Measurements from ENCODE around the gene BSG. TPM values are rescaled to one million over a fixed set of nuclear protein-coding genes. Genes with fewer than 3 reads are reported as not detected.

Gene BSG
- total RNA-seq, 6 donors from 2014 or later = 222 to 429 (median 387) TPM

DNA sequence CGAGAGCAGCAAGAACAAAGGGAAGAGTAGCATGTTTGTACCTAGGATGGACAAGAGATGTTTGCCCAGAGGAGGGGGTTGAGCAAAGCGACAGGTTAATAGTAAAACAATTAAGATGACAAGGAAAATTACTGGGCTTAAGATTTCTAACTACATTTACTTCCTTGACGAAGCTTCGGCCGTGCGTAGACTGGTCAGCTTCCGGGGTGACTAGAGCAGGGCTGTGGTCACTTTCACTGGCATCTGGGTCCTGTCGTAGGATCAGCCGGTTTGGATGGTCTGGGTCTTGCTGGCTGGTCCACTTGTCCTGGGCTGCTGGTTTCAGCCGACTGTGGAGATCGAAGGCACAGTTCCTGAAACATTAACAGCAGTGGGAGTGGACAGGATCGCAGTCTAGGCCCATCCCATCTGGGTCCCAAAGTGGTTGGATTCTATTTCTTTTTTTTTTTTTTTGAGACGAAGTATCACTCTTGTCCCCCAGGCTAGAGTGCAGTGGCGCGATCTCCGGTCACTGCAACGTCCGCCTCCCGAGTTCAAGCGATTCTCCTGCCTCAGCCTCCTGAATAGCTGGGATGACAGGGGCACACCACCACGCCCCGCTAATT is 5.0 kb upstream of the BSG start:
- 83 to 89% methylated on average over 22 of the region's 22 CpGs for WGBS, 2 donors
- H3K27ac ChIP-seq = peak overlapping the region; percentile 53 to 85 (median 78)

DNA sequence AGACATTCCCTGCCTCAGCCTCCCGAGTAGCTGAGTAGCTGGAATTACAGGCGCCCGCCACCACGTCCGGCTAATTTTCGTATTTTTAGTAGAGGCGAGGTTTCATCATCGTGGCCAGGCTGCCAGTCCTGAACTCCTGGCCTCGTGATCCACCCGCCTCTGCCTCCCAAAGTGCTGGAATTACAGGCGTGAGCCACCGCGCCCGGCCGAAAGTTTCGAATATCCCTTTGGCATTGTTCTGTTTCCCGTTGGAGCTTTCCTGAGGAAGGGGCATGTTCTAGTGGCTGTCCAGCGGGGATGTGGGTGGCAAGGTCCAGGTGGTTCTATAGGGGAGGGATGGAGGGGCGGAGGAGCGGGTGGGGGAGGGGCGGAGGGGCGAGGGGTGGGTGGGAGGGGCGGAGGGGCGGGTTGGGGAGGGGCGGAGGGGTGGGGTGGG is 2.1 kb upstream of the BSG start:
- TF ChIP-seq, protein P1, sequence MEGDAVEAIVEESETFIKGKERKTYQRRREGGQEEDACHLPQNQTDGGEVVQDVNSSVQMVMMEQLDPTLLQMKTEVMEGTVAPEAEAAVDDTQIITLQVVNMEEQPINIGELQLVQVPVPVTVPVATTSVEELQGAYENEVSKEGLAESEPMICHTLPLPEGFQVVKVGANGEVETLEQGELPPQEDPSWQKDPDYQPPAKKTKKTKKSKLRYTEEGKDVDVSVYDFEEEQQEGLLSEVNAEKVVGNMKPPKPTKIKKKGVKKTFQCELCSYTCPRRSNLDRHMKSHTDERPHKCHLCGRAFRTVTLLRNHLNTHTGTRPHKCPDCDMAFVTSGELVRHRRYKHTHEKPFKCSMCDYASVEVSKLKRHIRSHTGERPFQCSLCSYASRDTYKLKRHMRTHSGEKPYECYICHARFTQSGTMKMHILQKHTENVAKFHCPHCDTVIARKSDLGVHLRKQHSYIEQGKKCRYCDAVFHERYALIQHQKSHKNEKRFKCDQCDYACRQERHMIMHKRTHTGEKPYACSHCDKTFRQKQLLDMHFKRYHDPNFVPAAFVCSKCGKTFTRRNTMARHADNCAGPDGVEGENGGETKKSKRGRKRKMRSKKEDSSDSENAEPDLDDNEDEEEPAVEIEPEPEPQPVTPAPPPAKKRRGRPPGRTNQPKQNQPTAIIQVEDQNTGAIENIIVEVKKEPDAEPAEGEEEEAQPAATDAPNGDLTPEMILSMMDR (IDR thresholded peaks at IDR 0.05) = no peak
- no peak for TF ChIP-seq POLR2A (IDR thresholded peaks at IDR 0.05)
- no peak for TF ChIP-seq EP300 (IDR thresholded peaks at IDR 0.05)
- DNase-seq = peak in 1 of 2 donors; percentile 58

More for the DNA sequence above, 5.0 kb upstream of the BSG start:
- ATAC-seq (ENCODE audit: low FRiP score in 2 of 2) = no peak
- H3K9me3 ChIP-seq = no peaks in the 10 kb centered on the region
- TF ChIP-seq, protein P1 (IDR thresholded peaks at IDR 0.05) = no peak
- TF ChIP-seq POLR2AphosphoS5 (IDR thresholded peaks at IDR 0.05) (no peak), POLR2A (IDR thresholded peaks at IDR 0.05) (no peak), EP300 (IDR thresholded peaks at IDR 0.05) (no peak)
- no peaks in the 10 kb centered on the region for H3K36me3 ChIP-seq
- DNase-seq = no peak
- no peak overlapping the region for H3K4me3 ChIP-seq
- H3K27me3 ChIP-seq = no peaks in the 10 kb centered on the region
- peaks cover 4 to 14% (median 9%) of the 10 kb centered on the region in 4 donors for H3K4me1 ChIP-seq

DNA sequence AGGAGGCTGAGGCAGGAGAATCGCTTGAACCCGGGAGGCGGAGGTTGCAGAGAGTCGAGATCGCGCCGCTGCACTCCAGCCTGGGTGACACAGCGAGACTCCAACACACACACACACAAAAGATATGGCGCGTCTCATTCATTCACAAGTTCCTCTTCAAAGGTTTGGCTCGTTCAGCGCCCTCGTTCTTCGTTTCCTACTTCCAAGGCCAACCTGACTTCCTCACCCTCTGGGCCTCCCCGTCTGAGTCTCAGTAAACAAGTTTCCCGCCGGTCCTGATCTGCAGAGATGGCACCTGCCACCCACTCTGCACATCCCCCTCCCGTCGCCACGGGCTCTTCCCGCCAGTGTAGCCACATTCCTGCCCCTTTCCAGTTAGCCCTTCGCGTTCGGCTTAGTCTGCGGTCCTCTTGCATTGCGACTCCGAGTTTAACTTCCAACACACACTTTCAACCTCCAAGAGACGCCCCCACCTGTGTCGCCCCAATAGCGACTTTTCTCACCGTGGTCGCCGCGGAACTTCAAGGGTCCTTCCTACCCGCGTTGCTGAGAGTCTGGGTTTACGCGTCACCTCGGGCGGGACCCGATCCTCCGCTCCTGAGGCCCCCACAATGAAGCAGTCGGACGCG is 1.3 kb upstream of the BSG start:
- Histone ChIP-seq H3K9me3 (no peaks in the 10 kb centered on the region), H3K27me3 (no peaks in the 10 kb centered on the region), H3K4me1 (peaks cover 34 to 45% (median 38%) of the 10 kb centered on the region in 4 donors), H3K36me3 (no peaks in the 10 kb centered on the region), H3K4me3 (peak overlapping the region; percentile 4 to 99 (median 98)), H3K27ac (peak overlapping the region; percentile 86 to 96 (median 90))
- whole genome bisulfite sequencing, 2 donors = 0 to 3% methylated on average over 45 of the region's 45 CpGs
- peak in 1 of 4 donors; percentile 41 for TF ChIP-seq POLR2A (IDR thresholded peaks at IDR 0.05)
- no peak for TF ChIP-seq EP300 (IDR thresholded peaks at IDR 0.05)
- TF ChIP-seq, protein P1 (IDR thresholded peaks at IDR 0.05) = no peak
- peak; percentile 8 to 42 for TF ChIP-seq POLR2AphosphoS5 (IDR thresholded peaks at IDR 0.05)
- ATAC-seq (ENCODE audit: low FRiP score in 2 of 2) (peak; percentile 7 to 19), DNase-seq (peak; percentile 58 to 72)

More for the DNA sequence above, 2.1 kb upstream of the BSG start:
- ATAC-seq (ENCODE audit: low FRiP score in 2 of 2) = no peak
- Histone ChIP-seq H3K4me1 (peaks cover 26 to 38% (median 31%) of the 10 kb centered on the region in 4 donors), H3K36me3 (no peaks in the 10 kb centered on the region), H3K27me3 (no peaks in the 10 kb centered on the region), H3K9me3 (no peaks in the 10 kb centered on the region), H3K27ac (peak overlapping the region in 1 of 4 donors; percentile 13), H3K4me3 (no peak overlapping the region)
- 81 to 85% methylated on average over 11 of the region's 25 CpGs for WGBS, 2 donors

DNA sequence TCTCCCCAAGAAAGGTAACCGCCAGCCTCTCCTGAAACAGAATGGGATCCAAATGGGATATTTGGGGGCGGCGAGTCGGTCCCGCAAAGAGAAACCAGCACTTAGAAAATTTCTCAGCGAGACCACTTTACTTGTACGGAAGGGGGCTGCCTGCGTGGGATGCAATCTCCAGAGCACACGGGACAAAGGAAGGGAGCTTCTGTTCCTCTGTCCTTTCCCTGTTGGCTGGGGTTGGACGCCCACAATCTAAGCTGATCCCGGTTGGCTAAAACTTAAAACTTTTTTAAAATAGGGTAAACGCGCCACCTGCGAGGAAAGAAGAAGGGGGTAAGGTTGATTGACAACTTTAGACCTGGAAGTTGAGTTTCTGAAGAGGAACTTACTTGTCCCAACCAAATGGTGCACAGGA is 826 bp upstream of the BSG start:
- Histone ChIP-seq H3K27ac (peak overlapping the region; percentile 86 to 96 (median 90)), H3K36me3 (no peaks in the 10 kb centered on the region), H3K4me1 (peaks cover 36 to 49% (median 41%) of the 10 kb centered on the region in 4 donors), H3K27me3 (no peaks in the 10 kb centered on the region), H3K9me3 (no peaks in the 10 kb centered on the region), H3K4me3 (peak overlapping the region in 3 of 4 donors; percentile 97 to 99 (median 98))
- WGBS, 2 donors = 0% methylated on average over 14 of the region's 14 CpGs
- ATAC-seq (ENCODE audit: low FRiP score in 2 of 2) (peak in 1 of 2 donors; percentile 23), DNase-seq (peak in 1 of 2 donors; percentile 52)
- TF ChIP-seq, protein P1 (IDR thresholded peaks at IDR 0.05) = no peak
- no peak for TF ChIP-seq POLR2A (IDR thresholded peaks at IDR 0.05)
- TF ChIP-seq POLR2AphosphoS5 (IDR thresholded peaks at IDR 0.05) = no peak
- no peak for TF ChIP-seq EP300 (IDR thresholded peaks at IDR 0.05)
